Measurements from ENCODE around the gene MECR. TPM values are rescaled to one million over a fixed set of nuclear protein-coding genes. Genes with fewer than 3 reads are reported as not detected.
"Not testable (repeated sequence)": the region's sequence is repeated elsewhere in the genome, so short reads cannot be mapped to it uniquely, and the experiment has no call there.

Gene MECR
- polyA plus RNA-seq, 4 donors, result 22.5 to 35.0 (median 27.7) TPM

DNA sequence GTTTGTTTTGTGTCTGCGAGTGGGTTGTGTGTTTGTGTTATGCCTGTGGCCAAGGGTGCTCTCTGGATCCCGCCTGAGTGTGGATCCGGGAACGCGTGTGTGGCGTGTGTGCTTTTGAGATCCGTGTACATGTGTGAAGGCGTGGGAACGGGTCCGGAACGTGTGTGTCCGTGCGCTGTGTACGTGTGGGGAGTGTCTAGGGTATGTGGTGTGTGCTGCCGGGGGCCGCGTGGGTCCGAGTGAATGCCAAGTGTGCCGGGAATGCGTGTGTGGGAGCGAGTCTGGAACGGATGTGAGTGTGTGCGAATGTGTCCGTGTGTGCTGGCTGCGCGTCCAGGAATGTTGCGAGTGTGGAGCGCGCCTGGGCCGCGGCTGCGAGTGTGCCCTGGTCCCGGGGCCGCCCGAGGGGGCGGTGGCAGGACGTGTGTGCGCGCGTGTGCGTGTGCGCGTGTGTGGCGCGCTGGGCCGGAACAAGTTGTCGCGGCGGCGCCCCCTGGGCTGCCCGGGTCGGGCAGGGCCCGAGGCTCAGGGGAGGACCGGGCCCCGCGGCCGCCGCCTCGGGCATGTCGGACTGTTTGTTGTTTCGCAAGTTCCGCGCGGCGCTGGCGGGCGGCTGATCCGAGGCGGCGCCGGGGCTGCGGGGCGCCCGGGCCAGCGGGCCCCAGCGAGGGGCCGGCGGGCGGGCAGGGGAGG is 6.5 kb upstream of the MECR start:
- DNase-seq (ENCODE audit: low read depth in 4 of 4, low spot score in 3 of 4), result no peak

GRCh38 chr1:29236712-29237128 is 6.0 kb upstream of the MECR start:
- DNase-seq (ENCODE audit: low read depth in 4 of 4, low spot score in 3 of 4), result no peak

- no peak for DNase-seq (ENCODE audit: low read depth in 4 of 4, low spot score in 3 of 4)
Observed at GRCh38 chr1:29235955-29236711, 5.4 kb upstream of the MECR start, which contains the start of gene PTPRU. TSS of gene PTPRU (plus strand) at chr1:29236522. CDS start at chr1:29236645, 123 bp downstream.

- not testable (repeated sequence) for DNase-seq (ENCODE audit: low read depth in 4 of 4, low spot score in 3 of 4)
Observed at GRCh38 chr1:29234881-29235280, 4.1 kb upstream of the MECR start.

DNA sequence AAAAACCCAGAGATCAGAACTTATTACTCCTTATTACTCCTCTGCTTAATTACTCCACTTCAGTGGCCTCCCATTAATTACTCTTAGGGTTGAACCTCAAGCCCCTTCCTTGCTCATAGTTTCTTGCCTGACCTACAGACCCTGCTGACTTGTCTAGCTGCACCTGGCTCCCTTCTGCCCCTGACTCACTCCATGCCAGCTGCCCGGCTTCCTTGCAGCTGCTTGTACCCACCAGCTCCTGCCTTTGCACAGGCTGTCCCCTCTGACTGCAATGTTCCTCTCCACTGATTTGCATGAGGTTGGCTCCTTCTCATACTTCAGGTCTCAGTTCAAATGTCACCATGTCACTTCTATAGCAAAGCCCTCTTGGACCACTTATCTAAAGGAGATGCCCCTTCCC is 3.7 kb upstream of the MECR start:
- DNase-seq (ENCODE audit: low read depth in 4 of 4, low spot score in 3 of 4), result no peak

GRCh38 chr1:29233693-29234092 is 3.0 kb upstream of the MECR start:
- DNase-seq (ENCODE audit: low read depth in 4 of 4, low spot score in 3 of 4), result no peak

- DNase-seq (ENCODE audit: low read depth in 4 of 4, low spot score in 3 of 4), result no peak
Observed at GRCh38 chr1:29232387-29232786, 1.7 kb upstream of the MECR start.

GRCh38 chr1:29230204-29230552 is 556 bp downstream of the MECR start:
- no peak for DNase-seq (ENCODE audit: low read depth in 4 of 4, low spot score in 3 of 4)

DNA sequence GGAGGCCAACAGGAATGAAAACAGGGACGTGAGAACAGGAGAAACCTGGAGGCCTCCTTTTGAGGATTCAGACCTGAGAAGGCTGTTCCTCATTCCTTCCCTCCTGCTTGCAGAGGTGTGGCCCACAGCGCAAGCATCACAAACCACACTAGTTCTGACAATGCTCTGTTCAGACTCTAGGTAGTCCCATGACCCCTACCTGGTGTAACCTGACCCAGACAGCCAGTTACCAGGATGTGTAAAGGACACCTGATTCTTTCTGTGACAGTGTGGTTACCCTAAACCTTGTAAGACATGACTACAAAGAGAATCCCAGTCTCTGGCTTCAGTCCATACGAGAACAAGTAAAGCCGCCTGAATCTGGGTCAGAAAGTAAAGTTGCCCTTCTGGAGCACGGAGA is 3.2 kb downstream of the MECR start:
- no peak for DNase-seq (ENCODE audit: low read depth in 4 of 4, low spot score in 3 of 4)

DNA sequence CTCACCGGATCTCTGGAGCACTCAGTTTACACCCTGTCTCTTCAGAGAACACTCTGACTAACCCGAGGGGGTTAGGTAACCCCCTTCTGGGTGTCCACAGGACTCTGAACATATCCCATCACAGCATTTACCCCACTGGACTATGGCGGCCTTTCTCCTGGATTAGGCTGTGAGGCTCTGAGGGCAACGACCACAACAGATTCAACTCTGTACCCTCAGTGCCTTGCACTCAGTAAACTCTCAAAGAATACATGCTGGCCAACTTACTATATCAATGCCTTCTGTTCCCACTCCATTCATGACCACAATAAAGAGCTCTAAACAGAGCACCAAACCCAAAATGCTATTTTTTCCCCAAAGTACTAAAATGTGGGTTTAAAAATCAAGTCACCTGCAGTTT is 5.4 kb downstream of the MECR start:
- DNase-seq (ENCODE audit: low read depth in 4 of 4, low spot score in 3 of 4), result no peak

DNA sequence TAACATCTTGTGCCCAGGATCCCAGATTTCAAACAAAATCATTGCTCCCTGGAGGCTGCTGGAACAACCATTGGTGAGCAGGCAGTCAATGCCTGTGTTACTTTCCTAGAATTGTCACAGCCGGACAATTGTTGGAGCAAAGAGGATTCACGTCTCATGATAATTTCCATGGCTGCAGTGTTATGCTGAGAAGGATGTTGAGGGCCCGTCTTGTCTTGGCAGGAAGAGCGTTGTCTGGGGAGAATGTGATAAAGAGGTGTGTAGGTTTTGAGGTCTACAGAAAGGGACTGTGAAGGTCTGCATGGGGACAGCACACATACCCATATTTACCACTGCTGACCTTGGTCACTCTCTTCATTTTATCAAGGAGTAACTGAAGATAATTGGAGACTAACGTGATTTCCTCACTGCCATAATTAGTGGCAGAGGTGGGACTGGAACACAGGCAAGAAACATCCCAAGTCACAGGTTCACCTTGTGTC is 6.3 kb downstream of the MECR start:
- no peak for DNase-seq (ENCODE audit: low read depth in 4 of 4, low spot score in 3 of 4)

DNA sequence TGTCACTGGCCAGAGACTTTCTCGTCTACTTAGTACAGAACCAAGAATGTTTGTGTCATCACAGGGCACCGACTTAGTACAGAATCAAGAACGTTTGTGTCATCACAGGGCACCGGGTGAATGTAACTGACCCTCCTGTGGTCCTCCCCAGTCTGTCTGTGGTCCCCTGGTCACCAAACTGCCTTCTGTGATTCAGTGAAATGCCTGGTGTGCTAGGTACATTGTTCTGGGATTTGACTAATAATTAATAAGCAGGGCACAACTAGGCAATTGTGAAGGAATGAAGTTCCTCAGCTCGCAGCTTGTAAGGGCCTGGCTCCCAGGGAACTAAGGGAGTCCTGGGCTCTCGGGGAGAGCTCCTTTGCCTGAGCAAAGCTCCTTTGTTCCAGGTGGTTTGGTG is 7.2 kb downstream of the MECR start:
- DNase-seq (ENCODE audit: low read depth in 4 of 4, low spot score in 3 of 4), result no peak

GRCh38 chr1:29222686-29223085 is 8.0 kb downstream of the MECR start:
- no peak for DNase-seq (ENCODE audit: low read depth in 4 of 4, low spot score in 3 of 4)

DNA sequence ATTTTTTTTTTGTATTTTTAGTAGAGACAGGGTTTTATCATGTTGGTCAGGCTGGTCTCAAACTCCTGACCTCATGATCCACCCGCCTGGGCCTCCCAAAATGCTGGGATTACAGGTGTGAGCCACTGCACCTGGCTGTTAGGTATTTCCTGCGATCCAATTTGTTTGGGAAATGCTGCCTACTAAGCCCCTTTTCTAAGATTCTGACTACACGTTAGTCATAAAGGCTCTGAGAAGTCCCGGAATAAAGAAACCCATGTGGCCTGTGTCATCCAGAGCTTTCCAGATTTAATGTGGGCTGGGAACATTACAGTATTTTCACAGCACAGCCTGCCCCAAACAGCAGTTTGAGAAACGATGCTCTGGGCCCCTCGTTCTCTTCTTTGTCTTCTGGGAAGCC is 8.5 kb downstream of the MECR start:
- DNase-seq (ENCODE audit: low read depth in 4 of 4, low spot score in 3 of 4), result not testable (repeated sequence)

- DNase-seq (ENCODE audit: low read depth in 4 of 4, low spot score in 3 of 4), result no peak
Observed at GRCh38 chr1:29221296-29221695, 9.4 kb downstream of the MECR start.

GRCh38 chr1:29218223-29218622 is 12.5 kb downstream of the MECR start:
- DNase-seq (ENCODE audit: low read depth in 4 of 4, low spot score in 3 of 4), result no peak

GRCh38 chr1:29217633-29218032 is 13.1 kb downstream of the MECR start:
- no peak for DNase-seq (ENCODE audit: low read depth in 4 of 4, low spot score in 3 of 4)

DNA sequence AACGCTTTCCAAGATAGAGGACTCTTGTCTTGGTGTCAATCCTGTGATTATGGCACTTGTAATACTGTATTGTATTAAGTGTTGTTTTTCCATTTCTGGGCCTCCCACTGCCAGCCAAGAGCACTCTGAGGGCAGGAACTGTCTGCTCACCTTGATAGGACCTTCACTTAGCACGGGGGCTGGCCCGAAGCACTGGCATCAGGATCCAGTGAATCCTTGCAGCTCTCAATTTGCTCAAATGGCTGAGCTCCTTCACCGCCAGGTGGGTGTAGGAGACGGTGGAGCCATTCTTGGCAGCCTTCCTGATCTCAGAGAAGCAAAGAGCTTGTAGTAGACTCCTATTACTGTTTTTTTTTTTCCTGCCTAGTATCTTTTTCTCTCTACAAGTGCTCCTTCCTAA is 17.7 kb downstream of the MECR start:
- no peak for DNase-seq (ENCODE audit: low read depth in 4 of 4, low spot score in 3 of 4)

DNA sequence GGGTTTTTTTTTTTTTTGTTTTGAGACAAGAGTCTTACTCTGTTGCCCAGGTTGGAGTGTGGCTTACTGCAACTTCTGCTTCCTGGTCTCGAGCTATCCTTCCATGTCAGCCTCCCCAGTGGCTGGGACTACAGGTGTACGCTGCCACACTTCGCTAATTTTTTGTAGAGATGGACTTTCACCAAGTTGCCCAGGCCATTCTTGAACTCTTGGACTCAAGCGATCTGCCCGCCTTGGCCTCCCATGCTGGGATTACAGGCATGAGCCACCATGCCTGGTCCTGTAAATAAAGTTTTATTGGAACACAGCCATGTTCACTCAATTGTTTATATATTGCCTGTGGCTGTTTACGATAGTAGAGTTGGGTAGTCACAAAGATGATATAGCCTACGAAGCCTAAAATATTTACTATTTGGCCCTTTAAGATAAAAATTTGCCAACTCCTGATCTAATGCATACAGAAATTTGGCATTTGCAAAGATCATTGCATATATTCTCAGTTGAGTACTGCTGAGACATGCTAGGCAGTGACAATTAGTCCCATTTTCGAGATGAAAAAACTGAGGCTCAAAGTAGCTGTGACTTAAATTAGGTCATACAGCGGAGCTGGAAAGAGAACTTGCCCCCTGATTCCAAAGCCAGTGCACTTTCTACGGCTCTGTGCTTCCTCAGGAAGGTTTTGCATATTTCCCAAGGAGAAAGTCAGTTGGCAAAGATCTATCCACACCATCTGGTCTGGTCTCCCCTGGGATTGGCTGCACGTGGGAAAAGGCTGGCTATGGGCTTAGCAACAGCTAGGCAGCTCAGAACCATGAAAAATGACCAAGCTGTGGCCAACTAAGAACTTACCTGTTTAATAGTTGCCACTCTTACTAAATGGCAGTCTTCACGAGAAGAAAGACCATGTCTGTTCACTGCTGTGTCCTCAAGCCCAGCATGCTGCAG is 19.4 kb downstream of the MECR start:
- no peak for DNase-seq (ENCODE audit: low read depth in 4 of 4, low spot score in 3 of 4)

DNA sequence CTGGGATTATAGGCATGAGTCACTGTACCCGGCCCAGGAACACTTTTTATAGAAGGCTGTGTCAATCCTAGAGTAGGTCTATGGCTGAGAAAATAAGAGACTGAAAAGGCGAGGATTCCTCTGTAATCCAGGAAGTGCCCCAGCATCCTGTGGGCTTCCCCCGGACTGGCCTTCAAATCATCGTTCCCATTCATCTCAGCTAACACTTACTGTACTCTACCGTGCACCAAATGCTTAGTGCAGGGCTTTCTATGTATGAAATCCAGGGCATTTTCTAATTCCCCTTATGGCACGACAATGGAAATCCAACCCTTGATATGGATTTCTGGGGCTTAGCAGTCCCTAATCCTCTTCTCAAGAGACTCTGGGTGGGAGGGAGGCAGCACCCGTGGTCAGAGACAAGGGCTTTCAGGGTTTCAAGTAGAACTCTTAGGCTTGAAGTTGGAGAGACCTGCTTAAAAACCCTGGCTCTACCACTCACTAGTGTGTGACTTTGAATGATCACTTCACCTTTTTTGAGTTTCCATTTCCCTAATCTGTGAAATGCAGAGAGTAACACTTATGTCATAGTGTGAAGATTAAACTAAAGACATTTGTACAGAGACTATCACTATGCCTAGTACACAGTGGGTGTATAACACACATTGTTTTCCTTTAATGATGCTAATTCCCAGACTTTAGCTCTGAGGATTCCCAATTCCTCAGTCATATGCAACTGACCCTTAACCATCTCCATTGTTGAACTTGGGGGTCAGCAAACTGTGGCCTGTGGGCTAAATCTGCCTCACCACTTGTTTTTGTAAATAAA is 20.3 kb downstream of the MECR start:
- no peak for DNase-seq (ENCODE audit: low read depth in 4 of 4, low spot score in 3 of 4)
